CD4-positive, alpha-beta memory T cell (primary cell): ENCODE data around the gene NUP35. TPM values are rescaled to one million over a fixed set of nuclear protein-coding genes. Genes with fewer than 3 reads are reported as not detected.

ENCODE experiments used
- CTCF ChIA-PET: fragments of 350-600 bp; sonication (Branson Sonifier 250); formaldehyde crosslinking; loops from one replicate; lab custom pipeline; 2021; ENCODE audit warnings: inconsistent platforms; ENCODE audit not compliant: partially characterized antibody; lab: Charles Lee
- POLR2A ChIA-PET: fragments of 350-600 bp; sonication (Branson Sonifier 250); formaldehyde crosslinking; loops from one replicate; lab custom pipeline; 2021; ENCODE audit not compliant: partially characterized antibody; lab: Charles Lee
- DNase-seq, 5 donors: peaks; one replicate each; pipeline versions ENCODE4 v3.0.0 to v3.0.0-alpha.2; 2020 to 2022; ENCODE audit warnings: mixed read lengths in 1 of 5
- H3K27ac ChIP-seq: one replicate; pipeline ENCODE4 v1.7.0; 2013; ENCODE audit warnings: low read depth, low read length
- H3K27me3 ChIP-seq: 2 replicates; pipeline ENCODE4 v1.7.0; 2013; ENCODE audit warnings: mild to moderate bottlenecking, low read length, moderate library complexity; ENCODE audit not compliant: insufficient read depth
- H3K36me3 ChIP-seq: 2 replicates; pipeline ENCODE4 v1.7.0; 2013; ENCODE audit warnings: mild to moderate bottlenecking, low read length, moderate library complexity; ENCODE audit not compliant: insufficient read depth
- H3K4me1 ChIP-seq: 2 replicates; pipeline ENCODE4 v1.7.0; 2013; ENCODE audit warnings: mild to moderate bottlenecking, low read length, moderate library complexity; ENCODE audit not compliant: insufficient read depth
- H3K4me3 ChIP-seq, 2 donors: one replicate each; pipeline ENCODE4 v1.7.0; 2013; ENCODE audit warnings: low read length in 2 of 2, mild to moderate bottlenecking in 1 of 2
- H3K9me3 ChIP-seq, 2 donors: one replicate each; pipeline ENCODE4 v1.7.0; 2013; ENCODE audit warnings: low read length in 2 of 2, control low read depth in 1 of 2; ENCODE audit not compliant: control insufficient read depth in 1 of 2
- H3K27ac Mint-ChIP-seq, 7 donors: one replicate each; pipeline ENCODE4 v1.8.0; 2020 to 2021; ENCODE audit warnings: mixed read lengths in 7 of 7, mild to moderate bottlenecking in 6 of 7, inconsistent platforms in 3 of 7, moderate library complexity in 3 of 7
- H3K27me3 Mint-ChIP-seq, 2 donors: one replicate each; pipeline ENCODE4 v1.8.0; 2020 to 2021; ENCODE audit warnings: mixed read lengths in 2 of 2
- H3K36me3 Mint-ChIP-seq, 2 donors: one replicate each; pipeline ENCODE4 v1.8.0; 2020 to 2021; ENCODE audit warnings: mixed read lengths in 2 of 2, inconsistent platforms in 1 of 2, mild to moderate bottlenecking in 1 of 2
- H3K4me1 Mint-ChIP-seq, 4 donors: one replicate each; pipeline ENCODE4 v1.8.0; 2020 to 2021; ENCODE audit warnings: mixed read lengths in 4 of 4, mild to moderate bottlenecking in 1 of 4
- H3K4me3 Mint-ChIP-seq, 8 donors: one replicate each; pipeline ENCODE4 v1.8.0; 2020 to 2021; ENCODE audit warnings: mixed read lengths in 8 of 8, mild to moderate bottlenecking in 7 of 8, moderate library complexity in 6 of 8, inconsistent platforms in 3 of 8
- H3K9me3 Mint-ChIP-seq, 8 donors: one replicate each; pipeline ENCODE4 v1.8.0; 2020 to 2021; ENCODE audit warnings: mixed read lengths in 8 of 8, mild to moderate bottlenecking in 5 of 8, inconsistent platforms in 3 of 8, moderate library complexity in 1 of 8
- intact Hi-C: fragments of 100-400 bp; cut with micrococcal nuclease; formaldehyde crosslinking; loops from one replicate; pipeline ENCODE4 v1.15.1; 2023
- polyA plus RNA-seq, 2 donors: library from polyadenylated mRNA; unstranded; fragments of 300-500 nt; fragmentation: Illumina TruSeq; gene quantifications; one replicate each; pipeline ENCODE4 v1.2.3, GENCODE V29; 2021
- total RNA-seq, 2 experiments: library from RNA; stranded (reverse); gene quantifications; one replicate each; pipeline ENCODE4 v1.2.3, GENCODE V29; 2021

Gene NUP35
- total and polyA plus RNA-seq, 4 experiments from 2014 or later = 5.1 to 24.0 (median 12.3) TPM

DNA sequence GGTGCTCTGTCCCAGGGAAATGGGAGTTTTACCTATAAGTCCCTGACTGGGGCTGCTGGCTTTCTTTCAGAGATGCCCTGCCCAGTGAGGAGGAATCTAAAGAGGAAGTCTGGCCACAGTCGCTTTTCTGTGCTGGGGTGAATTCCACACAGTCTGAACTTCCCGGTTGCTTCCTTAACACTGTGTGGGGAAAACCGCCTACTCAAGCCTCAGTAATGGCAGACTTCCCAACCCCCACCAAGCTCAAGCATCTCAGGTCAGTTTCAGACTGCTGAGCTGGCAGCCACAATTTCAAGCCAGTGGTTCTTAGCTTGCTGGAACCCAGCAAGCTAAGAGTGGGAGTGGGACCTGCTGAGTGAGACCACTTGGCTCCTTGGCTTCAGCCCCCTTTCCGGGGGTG, 54.9 kb downstream of the NUP35 start:
- ChIA-PET CTCF (no interaction called here), POLR2A (no interaction called here)
- peaks cover 82 to 90% of the 10 kb centered on the region in 2 donors for H3K36me3 Mint-ChIP-seq
- H3K4me1 Mint-ChIP-seq = peaks cover 0 to 4% (median 1%) of the 10 kb centered on the region in 4 donors
- no peaks in the 10 kb centered on the region for H3K27me3 Mint-ChIP-seq
- H3K9me3 Mint-ChIP-seq = peaks cover 6 to 43% (median 36%) of the 10 kb centered on the region in 8 donors
- intact Hi-C loops = no loop called here
- Histone ChIP-seq H3K4me1 (no peaks in the 10 kb centered on the region), H3K9me3 (no peaks in the 10 kb centered on the region), H3K36me3 (peaks cover 4% of the 10 kb centered on the region), H3K27me3 (no peaks in the 10 kb centered on the region), H3K4me3 (no peak overlapping the region), H3K27ac (no peak overlapping the region)
- DNase-seq = no peak
- no peak overlapping the region for H3K27ac Mint-ChIP-seq
- no peak overlapping the region for H3K4me3 Mint-ChIP-seq

- Mint-ChIP-seq H3K4me1 (peaks cover 0 to 9% (median 4%) of the 10 kb centered on the region in 4 donors), H3K9me3 (peaks cover 0 to 23% (median 15%) of the 10 kb centered on the region in 8 donors), H3K4me3 (no peak overlapping the region), H3K27me3 (no peaks in the 10 kb centered on the region), H3K36me3 (peaks cover 86 to 96% of the 10 kb centered on the region in 2 donors), H3K27ac (no peak overlapping the region)
- no peak for DNase-seq
- ChIA-PET POLR2A (no interaction called here), CTCF (no interaction called here)
- no peak overlapping the region for H3K27ac ChIP-seq
- H3K4me1 ChIP-seq = no peaks in the 10 kb centered on the region
- no peaks in the 10 kb centered on the region for H3K27me3 ChIP-seq
- H3K36me3 ChIP-seq = peaks cover 4% of the 10 kb centered on the region
- no peak overlapping the region for H3K4me3 ChIP-seq
- intact Hi-C loops = no loop called here
- H3K9me3 ChIP-seq = no peaks in the 10 kb centered on the region
Measured at GRCh38 chr2:183185534-183185933, 61.3 kb downstream of the NUP35 start.

DNA sequence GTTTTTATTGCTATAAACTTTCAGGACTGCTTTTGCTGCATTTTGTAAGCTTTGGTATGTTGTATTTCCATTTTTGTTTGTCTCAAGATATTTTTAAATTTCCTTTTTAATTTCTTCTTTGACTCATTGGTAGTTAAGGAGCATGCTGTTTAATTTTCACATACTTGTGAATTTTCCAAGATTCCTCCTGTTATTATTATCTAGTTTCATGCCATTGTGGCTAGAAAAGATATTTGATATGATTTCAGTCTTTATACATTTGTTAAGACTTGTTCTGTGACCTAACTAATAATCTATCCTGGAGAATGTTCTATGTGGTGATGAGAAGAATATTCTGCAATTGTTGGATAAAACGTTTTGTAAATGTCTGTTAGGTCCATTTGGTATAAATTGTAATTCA, 62.1 kb downstream of the NUP35 start:
- Mint-ChIP-seq H3K27me3 (no peaks in the 10 kb centered on the region), H3K4me3 (no peak overlapping the region), H3K9me3 (peaks cover 0 to 23% (median 15%) of the 10 kb centered on the region in 8 donors), H3K4me1 (peaks cover 0 to 9% (median 4%) of the 10 kb centered on the region in 4 donors), H3K27ac (no peak overlapping the region), H3K36me3 (peaks cover 84 to 94% of the 10 kb centered on the region in 2 donors)
- DNase-seq = no peak
- H3K4me3 ChIP-seq = no peak overlapping the region
- ChIA-PET POLR2A (no interaction called here), CTCF (no interaction called here)
- peaks cover 4% of the 10 kb centered on the region for H3K36me3 ChIP-seq
- H3K9me3 ChIP-seq = no peaks in the 10 kb centered on the region
- no peak overlapping the region for H3K27ac ChIP-seq
- H3K4me1 ChIP-seq = no peaks in the 10 kb centered on the region
- intact Hi-C loops = no loop called here
- no peaks in the 10 kb centered on the region for H3K27me3 ChIP-seq

GRCh38 chr2:183186766-183187165, 62.5 kb downstream of the NUP35 start:
- ChIA-PET CTCF (no interaction called here), POLR2A (no interaction called here)
- Mint-ChIP-seq H3K9me3 (peaks cover 0 to 23% (median 15%) of the 10 kb centered on the region in 8 donors), H3K27ac (no peak overlapping the region), H3K36me3 (peaks cover 83 to 94% of the 10 kb centered on the region in 2 donors), H3K4me3 (no peak overlapping the region), H3K27me3 (no peaks in the 10 kb centered on the region), H3K4me1 (peaks cover 0 to 9% (median 4%) of the 10 kb centered on the region in 4 donors)
- no peak overlapping the region for H3K27ac ChIP-seq
- peaks cover 4% of the 10 kb centered on the region for H3K36me3 ChIP-seq
- no peak for DNase-seq
- H3K4me3 ChIP-seq = no peak overlapping the region
- intact Hi-C loops = no loop called here
- H3K4me1 ChIP-seq = no peaks in the 10 kb centered on the region
- no peaks in the 10 kb centered on the region for H3K9me3 ChIP-seq
- H3K27me3 ChIP-seq = no peaks in the 10 kb centered on the region

- no peaks in the 10 kb centered on the region for H3K27me3 Mint-ChIP-seq
- Histone ChIP-seq H3K27me3 (no peaks in the 10 kb centered on the region), H3K9me3 (no peaks in the 10 kb centered on the region), H3K27ac (no peak overlapping the region), H3K4me3 (no peak overlapping the region), H3K4me1 (no peaks in the 10 kb centered on the region), H3K36me3 (no peaks in the 10 kb centered on the region)
- DNase-seq = no peak
- intact Hi-C loops = no loop called here
- ChIA-PET POLR2A (no interaction called here), CTCF (no interaction called here)
- H3K9me3 Mint-ChIP-seq = no peaks in the 10 kb centered on the region
- H3K4me3 Mint-ChIP-seq = no peak overlapping the region
- H3K36me3 Mint-ChIP-seq = peaks cover 52 to 71% of the 10 kb centered on the region in 2 donors
- H3K27ac Mint-ChIP-seq = no peak overlapping the region
- H3K4me1 Mint-ChIP-seq = no peaks in the 10 kb centered on the region
Measured at GRCh38 chr2:183192343-183192742, 68.1 kb downstream of the NUP35 start.

- no peak for DNase-seq
- no peaks in the 10 kb centered on the region for H3K9me3 ChIP-seq
- H3K27me3 ChIP-seq = no peaks in the 10 kb centered on the region
- H3K4me3 ChIP-seq = no peak overlapping the region
- H3K27ac Mint-ChIP-seq = no peak overlapping the region
- no peaks in the 10 kb centered on the region for H3K27me3 Mint-ChIP-seq
- H3K9me3 Mint-ChIP-seq = no peaks in the 10 kb centered on the region
- no peaks in the 10 kb centered on the region for H3K4me1 Mint-ChIP-seq
- ChIA-PET POLR2A (no interaction called here), CTCF (interaction anchor here (1.2 kb wide), 1 partner anchor 14 kb away, joined by 3 read pairs; no protein-coding TSS in a partner anchor)
- H3K36me3 ChIP-seq = no peaks in the 10 kb centered on the region
- H3K4me3 Mint-ChIP-seq = no peak overlapping the region
- intact Hi-C loops = no loop called here
- no peaks in the 10 kb centered on the region for H3K4me1 ChIP-seq
- no peak overlapping the region for H3K27ac ChIP-seq
- H3K36me3 Mint-ChIP-seq = peaks cover 41 to 69% of the 10 kb centered on the region in 2 donors
Measured at GRCh38 chr2:183193904-183194303, 69.7 kb downstream of the NUP35 start.

- no peak for DNase-seq
- Mint-ChIP-seq H3K4me3 (no peak overlapping the region), H3K36me3 (peaks cover 31 to 66% of the 10 kb centered on the region in 2 donors), H3K27ac (no peak overlapping the region), H3K4me1 (no peaks in the 10 kb centered on the region), H3K27me3 (no peaks in the 10 kb centered on the region), H3K9me3 (no peaks in the 10 kb centered on the region)
- ChIA-PET POLR2A (no interaction called here), CTCF (interaction anchor here (1.3 kb wide), 1 partner anchor 48 kb away, joined by 3 read pairs; no protein-coding TSS in a partner anchor)
- H3K9me3 ChIP-seq = no peaks in the 10 kb centered on the region
- H3K27ac ChIP-seq = no peak overlapping the region
- H3K4me3 ChIP-seq = no peak overlapping the region
- no peaks in the 10 kb centered on the region for H3K27me3 ChIP-seq
- no peaks in the 10 kb centered on the region for H3K4me1 ChIP-seq
- intact Hi-C loops = no loop called here
- no peaks in the 10 kb centered on the region for H3K36me3 ChIP-seq
Measured at GRCh38 chr2:183195397-183195796, 71.2 kb downstream of the NUP35 start.
